Loucy (cell line): ENCODE measurements around the gene ACTR1A.

Source experiments
- EZH2phosphoT487 ChIP-seq: fragments of 200-600 bp; IDR thresholded peaks from 2 replicates; pipeline ENCODE4 v1.6.1; 2018; ENCODE audit warnings: antibody characterized with exemption, mild to moderate bottlenecking, moderate library complexity, borderline replicate concordance
- TF ChIP-seq, protein P1 (sequence below): fragments of 200-600 bp; sonication (generic); conservative IDR thresholded peaks from 2 replicates; pipeline ENCODE4 v1.5.1; 2014; ENCODE audit warnings: mild to moderate bottlenecking, antibody characterized with exemption, low read length

DNA sequence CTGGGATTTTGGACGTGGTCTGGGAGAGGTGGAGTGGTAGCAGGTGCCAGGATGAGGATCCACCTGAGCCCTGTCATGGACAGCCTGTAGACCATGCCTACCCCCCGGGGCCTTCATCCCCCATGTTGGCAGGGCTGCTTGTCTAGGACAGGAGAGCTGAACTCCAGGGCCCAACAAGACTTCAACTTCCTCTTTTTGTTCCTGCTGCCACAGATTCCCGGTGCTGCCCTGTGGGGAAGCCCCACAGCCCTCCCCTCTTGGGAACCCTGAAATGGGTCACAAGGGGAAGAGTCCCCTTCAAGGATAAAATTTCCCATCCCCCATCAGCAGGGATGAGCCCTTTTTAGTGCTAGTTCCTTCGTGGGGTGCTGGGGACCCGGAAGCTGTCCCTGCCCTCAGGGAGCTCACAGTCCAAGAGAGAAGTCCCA is 68.9 kb downstream of the ACTR1A start:
- TF ChIP-seq, protein P1, sequence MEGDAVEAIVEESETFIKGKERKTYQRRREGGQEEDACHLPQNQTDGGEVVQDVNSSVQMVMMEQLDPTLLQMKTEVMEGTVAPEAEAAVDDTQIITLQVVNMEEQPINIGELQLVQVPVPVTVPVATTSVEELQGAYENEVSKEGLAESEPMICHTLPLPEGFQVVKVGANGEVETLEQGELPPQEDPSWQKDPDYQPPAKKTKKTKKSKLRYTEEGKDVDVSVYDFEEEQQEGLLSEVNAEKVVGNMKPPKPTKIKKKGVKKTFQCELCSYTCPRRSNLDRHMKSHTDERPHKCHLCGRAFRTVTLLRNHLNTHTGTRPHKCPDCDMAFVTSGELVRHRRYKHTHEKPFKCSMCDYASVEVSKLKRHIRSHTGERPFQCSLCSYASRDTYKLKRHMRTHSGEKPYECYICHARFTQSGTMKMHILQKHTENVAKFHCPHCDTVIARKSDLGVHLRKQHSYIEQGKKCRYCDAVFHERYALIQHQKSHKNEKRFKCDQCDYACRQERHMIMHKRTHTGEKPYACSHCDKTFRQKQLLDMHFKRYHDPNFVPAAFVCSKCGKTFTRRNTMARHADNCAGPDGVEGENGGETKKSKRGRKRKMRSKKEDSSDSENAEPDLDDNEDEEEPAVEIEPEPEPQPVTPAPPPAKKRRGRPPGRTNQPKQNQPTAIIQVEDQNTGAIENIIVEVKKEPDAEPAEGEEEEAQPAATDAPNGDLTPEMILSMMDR = no peak
- no peak for TF ChIP-seq EZH2phosphoT487
